Endometrium (tissue), 2 donors: Measurements from ENCODE around the gene KLF7.

Experiments
- FAIRE-seq: peaks from 2 replicates; lab custom pipeline; 2012; peaks lifted over from hg19 to GRCh38; lab: Jason Lieb, UNC
- donor health status: control.
- donor health status: control.

Gene KLF7

DNA sequence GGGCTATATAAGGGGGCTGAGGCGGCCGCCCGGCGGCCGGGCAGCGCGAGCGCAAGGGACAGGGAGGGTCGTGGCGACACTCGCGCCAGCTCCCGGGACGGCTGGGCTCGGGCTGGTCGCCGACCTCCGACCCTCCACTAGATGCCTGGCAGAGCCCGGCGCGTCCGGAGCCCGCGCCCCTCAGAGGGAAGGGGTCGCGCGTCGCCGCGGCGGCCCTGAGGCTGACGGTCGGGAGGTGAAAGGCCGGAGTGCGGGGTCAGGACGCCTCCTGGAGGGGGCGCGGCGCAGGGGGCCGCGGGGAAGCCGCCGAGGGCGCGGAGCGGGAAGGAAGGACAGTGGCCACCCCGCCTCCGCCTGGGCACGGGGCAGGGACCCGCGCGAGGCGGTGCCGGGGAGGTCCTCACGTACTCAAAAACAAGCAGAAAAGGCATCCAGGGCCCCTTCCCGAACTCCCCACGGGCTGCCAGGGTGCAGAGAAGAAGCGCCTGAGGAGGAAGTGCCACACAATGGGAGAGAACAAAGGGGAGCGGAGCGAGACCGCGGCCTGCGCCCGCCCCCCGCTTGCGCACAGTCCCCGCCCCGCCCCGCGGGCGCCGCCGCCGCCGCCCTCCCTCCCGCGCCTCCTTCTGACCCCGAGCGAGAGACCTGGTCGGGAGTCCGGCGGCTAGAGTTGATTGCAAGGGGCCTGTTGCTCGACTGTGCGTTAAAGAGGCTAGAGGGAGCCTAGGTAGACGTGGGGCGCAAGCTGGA lies 776 bp upstream of the KLF7 start:
- FAIRE-seq: no peak

DNA sequence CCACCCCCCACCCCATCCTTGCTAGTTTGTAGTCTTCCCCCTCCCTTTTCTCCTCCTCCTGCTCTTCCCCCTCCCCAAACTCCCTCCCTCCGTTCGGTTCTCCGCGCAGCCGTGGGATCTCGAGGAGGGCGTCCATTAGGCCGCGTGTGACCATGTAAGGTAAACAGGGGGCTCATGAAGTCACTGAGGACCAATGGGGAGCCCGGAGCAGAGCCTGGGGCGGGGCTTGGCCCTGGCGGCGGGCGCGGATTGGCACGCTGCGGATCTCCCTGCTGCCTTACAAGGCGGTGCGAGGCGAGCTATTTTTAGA lies 246 bp upstream of the KLF7 start:
- peak; percentile 84 for FAIRE-seq

DNA sequence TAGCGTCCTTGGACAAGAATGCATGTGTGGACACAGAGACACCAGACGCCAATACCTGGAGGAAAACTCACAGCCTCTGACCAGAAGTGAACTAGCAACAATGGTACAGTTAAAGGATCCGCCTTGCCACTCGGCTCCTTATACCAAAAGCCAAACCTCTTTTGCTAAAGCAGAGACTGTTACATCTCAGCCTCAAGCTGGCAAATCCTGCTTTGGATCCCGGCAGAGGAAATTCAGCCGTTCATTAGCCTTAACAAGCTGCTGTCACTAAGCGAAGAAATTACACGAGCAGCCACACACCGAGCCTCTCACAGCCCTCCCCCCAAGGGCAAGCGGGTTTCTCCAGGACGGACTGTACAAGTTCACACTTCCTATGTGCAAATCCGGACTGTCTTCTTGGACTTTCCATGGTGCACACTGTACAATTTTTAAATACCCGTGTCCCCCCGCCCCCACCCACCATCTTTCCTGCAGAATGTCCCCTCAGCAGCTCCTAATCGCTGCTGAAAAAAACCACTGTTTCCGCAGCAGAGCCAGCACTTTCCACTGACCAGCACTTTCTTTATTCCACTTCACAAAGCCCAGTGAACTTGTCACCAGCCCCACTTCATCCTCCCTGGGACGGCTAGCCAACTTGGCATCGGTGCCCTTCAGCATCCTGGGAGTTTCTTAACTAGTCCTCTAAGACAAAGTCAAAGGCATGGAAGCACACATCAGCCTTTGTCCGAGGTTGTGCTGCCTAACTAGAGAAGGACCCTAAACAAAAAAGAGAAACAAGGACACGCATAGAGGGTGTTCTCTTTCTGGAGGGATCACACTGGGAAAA lies 1.5 kb downstream of the KLF7 start:
- FAIRE-seq: no peak

DNA sequence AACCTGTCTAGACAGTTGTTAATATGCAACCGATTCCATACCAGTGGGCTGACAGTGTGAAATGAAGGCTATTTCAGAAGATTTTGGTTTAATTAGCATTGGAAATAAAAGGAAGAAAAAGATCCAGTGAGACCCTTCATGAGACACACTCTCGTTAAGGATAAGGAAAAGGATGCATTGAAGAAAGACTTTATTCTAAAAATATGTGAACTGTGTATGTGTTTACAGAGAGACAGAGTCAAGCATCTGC lies 2.1 kb downstream of the KLF7 start:
- no peak for FAIRE-seq

DNA sequence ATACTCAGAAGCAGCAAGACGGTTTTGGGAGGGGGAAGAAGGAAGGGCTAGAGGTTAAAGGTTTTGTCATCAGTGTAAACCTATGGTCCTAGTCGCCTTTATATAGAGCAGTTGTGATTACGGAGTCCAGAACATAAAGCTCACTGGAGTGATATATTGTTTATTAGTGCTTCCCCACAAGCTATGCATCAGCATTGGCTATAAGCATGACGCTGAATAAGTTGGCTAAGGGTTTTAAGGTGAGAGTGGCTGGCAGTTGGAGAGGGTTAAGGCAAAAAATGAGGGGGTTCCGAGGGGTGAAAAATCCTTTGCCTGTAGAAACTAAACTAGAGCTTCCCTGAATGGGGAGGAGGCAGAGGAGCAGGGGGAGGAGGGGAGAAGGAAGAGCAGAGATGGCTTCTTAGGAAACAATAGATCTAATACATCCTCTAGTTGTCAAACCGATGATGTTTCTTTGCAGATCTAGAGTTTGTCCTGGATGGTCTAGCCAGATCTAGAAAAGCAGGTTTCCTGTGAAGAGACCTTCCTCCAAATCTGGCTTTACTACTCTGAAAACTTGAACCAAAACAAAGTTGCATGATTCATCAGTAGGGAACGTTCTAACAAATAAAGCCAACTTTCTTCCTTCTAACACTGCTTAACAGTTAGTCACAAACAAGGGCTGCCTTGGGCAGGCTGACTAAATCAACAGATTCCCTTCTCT lies 2.5 kb downstream of the KLF7 start:
- FAIRE-seq: no peak

DNA sequence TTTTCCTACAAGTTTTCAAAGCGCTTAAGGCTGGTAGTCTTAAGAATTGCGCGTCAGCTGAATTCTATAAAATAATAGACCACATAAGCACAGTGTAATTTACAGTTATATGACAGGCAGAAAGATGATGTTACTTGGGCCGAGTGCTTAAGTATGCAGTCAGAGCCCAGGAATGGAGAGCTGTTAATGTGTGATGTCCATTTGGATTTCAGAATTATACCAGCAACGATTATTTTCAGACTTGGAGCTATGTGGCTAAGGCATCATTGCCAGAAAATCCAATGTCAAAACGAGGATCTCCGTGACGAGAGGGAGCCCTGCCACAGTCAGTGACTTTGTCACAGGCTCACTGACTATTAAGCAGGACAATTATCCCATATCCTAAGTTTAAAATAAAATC lies 3.4 kb downstream of the KLF7 start:
- FAIRE-seq: no peak

DNA sequence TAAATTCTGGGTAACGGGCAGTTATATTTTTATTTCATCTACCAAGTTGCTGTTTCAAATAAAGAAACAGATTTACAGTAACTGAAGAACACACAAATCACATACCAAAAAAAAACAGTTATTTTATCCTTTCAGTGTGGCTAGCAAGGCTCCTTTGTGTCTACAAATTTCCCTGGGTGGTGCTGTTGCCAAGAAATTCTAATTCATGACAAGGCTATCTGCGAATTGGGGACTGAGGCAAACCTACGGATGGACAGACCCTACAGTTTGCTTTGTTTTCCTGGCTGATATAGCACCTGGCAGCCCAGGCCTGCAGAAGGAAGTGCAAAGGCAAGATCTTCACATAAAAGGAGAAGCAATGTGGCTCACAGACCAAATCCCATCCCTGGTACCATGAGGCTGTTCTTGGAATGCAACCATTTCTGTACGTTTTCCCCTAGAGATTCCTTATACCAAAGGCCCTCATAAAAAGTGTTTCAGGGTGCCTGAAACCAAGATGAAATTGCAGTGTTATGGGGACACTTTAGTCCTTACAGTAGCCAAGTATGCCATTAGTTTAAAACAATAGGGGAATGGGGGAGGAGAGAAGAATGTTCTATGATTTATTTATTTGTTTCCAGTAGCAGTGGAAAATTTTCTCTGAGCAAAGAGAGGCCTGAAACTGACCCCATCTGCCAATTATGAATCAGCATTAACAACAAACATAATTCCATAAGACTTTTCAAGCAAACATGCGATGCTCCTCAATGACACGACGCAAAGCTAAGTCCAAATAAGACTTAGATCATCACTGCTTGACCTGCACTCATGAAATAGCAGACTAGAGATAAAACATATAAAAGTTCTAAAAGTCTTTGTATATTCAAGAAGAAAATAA lies 4.3 kb downstream of the KLF7 start:
- no peak for FAIRE-seq

DNA sequence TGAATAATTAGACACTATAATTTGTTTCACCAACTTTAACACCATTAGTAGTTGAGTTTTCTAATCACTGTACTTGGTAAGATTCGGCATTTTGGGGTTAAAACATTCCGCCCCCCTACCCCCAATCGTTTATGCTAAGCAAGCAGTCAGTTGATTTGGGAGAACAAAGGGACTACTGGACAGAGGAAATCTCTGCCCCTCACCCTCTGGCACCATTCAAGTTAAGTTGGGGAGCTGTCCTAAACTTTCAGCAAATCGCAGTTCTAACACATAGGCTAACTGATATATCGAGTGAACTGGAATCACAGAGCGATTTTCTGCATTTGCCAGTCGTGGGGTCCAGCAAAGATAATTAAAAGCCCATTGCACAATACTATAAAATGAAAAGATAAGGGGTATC lies 5.6 kb downstream of the KLF7 start:
- FAIRE-seq: no peak

DNA sequence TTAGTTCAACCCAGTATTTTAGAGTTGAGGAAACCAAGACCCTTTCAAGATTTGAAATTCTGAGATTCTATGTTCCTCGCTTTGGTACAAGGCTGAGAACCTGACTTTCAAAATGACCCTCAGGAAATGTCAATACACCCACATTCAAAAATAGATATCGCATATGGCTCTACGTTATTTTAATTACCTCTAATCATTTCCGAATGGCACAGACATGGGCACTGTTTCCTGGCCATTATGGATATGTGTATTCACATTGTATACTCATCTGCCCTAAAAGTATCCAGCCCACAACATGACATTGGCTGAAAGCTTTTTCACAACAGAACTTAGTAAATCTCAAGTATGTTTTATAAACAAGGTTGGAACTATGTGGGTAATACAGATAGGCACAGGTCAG lies 6.7 kb downstream of the KLF7 start:
- no peak for FAIRE-seq

DNA sequence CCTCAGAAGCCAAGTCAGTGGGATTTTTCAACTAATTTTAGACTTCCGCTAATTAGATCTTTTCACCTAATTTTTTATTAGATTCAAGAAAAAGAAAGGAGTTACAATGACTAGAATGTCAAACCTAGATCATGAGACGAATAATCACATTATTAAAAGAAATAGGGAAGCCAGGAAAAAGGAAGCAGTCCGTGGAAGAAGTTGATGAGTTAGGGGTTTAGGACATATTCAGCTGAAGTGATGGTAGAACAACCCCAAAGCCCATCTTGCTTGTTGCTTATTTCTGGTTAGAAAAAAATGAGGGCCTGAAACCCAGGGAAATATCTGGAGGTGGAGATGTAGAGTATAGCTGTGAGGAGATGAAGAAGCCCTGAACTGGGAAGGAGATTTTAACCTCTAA lies 8.0 kb downstream of the KLF7 start:
- FAIRE-seq: no peak

DNA sequence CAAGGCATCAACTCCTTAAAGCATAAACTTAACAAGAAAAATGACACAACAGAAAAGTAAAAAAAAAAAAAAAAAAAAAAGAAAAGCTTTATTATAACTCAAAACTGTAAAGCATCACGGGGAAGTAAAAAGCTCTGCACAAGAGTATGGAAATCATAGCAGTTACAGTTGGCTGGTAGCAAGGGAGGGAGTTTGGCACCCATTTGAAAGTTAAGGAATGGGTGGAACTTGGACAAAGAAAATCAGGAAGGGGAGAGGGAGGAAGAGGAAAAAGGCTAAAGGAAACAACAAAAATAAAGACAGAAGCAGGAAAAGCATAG lies 8.6 kb downstream of the KLF7 start:
- FAIRE-seq: no peak

DNA sequence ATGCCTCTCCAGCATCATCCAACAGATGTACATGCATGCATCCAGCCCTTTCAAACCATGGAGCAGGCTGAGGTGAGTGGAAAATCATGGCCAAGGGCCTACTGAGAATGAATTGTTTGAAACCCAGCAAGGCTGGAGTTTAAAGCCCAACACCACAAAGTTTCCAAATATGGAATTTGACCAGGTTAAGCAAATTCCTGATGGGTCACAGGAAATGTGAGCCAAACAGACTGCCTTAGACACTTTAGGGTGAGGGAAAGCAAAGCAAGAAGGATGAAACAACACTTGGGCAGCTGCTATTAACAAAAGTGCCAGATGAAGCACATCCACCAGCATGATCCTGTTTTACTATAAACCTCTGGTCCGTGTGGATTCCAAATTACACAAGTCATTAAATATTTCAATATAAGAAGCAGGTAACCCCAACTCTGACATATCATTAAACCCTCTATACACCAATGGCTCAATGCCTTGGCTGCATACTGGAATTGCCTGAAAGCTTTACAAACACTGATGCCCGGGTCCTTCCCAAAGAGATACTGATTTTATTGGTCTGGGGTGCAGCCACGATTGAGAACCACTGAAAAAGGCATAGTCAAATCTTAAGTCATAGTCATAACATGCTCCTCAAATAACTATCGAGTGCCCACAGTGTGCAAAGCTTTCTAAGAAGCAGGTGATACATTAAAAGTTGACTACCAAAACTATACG lies 9.1 kb downstream of the KLF7 start:
- no peak for FAIRE-seq

DNA sequence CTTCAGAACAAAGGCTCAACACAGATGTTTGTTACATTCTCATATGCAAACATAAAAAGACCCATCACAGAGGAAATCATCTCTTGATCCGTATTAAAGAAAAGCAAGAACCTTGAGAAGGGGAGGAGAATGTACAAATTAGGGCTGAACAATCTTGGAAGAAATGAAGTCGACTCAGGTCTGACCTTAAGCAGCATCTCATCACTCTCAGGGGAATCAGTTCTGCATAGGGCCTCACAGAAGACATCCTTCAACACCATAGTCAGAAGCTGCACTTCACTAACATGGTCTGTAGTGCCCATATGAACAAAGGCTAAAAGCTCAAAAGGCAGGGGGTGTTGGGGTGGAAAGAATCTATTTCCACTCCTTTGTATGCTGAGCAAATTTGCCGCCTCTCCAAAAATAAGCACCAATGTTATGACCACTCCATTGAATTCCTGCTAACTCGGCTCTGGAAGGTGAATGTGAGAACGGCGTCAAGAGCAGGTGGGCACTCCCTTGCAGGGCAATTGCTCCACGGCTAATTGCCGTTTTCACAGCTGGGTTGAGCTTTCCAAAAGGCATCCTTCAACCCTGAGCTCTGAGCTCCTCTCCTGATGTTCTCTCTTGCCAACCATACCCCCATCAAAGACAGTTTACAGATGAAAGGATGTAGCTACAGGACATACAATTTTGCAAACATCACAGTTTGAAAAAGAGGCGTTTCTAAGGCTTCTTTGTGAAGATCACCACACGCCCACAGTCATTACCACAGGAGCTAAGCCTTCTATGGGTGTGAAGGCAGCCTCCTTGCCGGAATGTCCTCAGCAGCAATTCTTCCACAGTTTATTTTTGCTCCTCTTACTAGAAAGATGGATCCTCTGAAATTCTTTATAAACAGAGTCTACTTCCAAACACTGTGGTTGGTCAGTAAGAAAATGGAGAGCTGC lies 10.0 kb downstream of the KLF7 start:
- FAIRE-seq: no peak

DNA sequence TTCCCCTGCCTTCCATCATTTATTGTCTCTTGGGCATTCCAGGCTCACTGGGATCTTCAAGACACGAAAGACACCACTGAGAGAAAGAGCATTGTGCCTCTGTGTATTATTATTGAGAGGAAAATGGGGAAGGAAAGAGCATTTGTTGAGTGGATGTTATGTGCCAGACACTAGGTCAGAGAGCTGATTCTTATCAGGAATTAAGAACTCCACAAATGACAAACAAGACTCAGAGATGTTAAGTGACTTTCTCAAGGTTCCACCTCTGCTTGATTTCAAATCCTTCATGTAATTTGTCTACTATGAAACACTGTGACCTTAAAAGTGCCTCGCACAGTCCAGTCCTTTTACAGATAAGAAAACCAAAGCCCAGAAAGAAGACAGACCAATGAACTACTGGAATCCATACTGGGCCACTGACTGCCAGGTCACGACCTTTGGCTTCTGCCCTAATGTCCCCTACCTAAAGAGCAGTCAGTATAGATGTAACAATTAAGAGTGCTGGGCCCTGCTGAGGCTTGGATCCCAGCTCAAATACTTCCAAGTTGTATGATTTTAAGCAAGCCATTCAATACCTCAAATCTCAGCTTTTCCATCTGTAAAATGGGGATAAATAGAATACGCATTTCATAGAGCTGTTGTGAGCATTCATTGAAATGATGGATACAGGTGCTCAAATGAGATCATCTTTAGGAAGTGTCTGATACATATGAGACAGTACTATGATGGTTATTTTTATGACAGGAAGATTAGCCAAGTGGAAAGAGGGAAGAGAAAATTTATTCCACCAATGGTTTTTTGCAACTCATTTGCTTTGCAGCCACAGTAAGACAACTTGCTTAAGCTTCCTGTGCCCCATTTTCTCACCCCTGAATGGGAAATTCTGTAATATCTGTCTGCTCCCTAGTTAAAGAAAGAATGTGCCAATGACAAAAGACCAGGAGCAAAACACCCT lies 10.9 kb downstream of the KLF7 start:
- no peak for FAIRE-seq

DNA sequence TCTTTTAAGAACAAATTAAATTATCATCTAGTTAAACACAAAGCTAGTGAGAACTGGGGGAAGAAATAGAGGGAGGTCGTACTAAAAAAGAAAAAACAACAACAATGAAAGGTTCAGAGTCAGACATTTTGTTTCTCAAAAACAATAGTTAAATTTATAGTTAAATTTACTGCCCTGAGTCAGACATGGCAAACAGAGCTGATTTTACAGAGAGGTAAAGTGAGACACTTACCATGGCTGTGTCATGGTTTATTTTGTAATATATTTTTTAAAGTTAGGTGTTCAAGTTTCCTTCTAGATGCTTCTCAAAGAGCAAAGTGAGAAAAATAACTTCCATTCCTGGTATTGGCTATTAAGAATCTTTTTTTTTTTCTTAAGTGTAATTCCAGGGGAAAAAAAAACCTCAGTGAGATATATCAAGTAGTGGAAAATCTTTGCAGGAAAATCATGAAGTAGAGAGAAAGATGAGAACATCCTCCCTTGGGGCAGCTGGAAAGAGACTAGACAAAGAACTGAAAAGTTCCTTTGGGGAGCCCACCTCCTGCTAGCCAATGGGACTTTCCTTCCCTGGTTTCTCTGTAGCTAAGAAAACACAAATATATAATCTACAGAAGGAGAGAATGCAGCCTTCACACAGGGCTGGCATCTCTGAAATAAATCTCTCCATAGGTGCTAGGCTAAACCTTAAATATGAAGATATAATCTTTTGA lies 12.3 kb downstream of the KLF7 start:
- FAIRE-seq: no peak

DNA sequence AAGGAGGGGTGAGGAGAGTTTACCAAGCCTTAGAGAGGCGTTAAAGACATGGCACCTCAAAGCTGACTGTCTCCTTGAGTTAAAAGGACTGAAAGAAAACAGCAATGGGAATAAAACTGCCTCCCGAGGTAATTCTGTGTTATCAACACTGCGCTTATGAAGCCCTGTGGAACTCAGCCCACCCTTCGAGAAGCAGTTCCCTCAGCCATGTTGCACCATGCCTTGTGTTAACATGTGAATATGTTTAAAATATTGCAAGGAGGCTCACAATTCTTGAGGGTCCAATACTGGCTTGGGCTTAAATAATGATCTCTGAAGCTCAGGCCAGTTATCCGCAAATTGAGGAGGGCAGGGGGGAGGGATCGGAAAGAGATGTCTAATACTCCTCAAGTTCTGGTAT lies 14.7 kb downstream of the KLF7 start:
- no peak for FAIRE-seq

DNA sequence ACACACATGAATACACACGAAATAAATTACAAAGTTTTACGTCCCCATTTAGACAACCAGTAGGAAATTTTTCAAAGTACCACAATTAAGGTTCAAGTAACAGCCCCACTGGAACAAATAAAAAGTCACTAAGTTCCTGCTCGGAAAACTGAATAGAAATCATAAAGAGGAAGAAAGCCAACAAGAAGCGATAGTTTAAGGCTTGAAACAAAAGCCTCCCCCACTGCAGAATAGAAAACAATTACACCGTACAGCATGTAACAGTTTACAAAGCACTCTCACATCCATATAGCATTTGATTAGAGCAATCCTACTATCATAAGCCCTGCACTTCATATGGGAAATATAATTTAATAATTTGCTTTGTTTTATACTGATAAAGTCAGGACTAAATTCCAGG lies 15.5 kb downstream of the KLF7 start:
- FAIRE-seq: no peak

DNA sequence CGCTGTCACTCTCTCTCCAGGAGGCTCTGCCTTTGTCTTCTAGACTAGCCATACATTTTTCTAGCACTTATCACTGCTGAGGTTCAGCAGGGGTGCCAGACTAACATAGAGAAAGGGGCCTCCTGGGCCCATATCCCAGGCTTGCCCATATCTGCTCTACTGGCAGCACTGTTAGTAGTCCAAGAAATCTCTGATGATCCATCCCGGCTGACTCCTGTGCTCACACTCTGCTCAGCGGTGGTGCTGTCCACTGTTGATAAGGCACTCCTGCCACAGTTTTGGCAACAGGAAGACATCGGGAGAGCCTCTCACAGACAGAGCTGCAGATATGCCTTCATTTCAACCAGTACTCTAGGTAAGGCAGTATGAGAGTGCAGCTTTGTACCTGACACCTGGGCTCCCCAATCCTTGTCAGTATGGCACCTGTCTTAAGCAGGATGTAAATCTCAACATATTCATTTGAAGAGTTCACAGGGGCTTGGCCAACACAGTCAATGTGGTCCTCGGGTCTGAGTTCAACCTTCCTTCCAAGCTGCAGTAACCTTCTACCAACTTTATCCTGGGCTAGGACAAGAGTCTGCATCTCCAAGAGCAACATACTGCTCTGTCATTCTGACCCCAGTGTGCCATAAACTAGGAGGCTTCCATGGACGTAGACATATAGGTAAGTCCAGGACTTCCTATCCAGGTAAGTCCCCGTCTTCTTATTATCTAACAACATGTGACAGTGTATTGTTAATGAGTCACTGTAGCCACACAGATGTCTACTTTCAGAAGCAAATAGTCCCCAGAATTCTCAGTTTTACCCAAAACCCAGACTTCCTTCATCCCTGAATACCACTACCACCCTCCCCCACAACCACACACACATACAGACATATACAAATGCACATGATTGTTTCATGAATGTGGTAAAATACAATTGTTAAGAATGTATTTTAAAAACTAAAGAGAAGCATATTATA lies 16.2 kb downstream of the KLF7 start:
- no peak for FAIRE-seq
